WTC11 (cell line): ENCODE measurements around the gene MVB12A. TPM values are rescaled to one million over a fixed set of nuclear protein-coding genes. Genes with fewer than 3 reads are reported as not detected.
A peak's percentile ranks its signal among the peaks of the same experiment; 100 is the strongest.

Experiments used
- ATAC-seq: fragments of 200-7000 bp; cut with Tn5 transposase; 2 replicates; pipeline ENCODE4 v1.10.0; 2021; ENCODE audit warnings: mild to moderate bottlenecking, moderate library complexity
- CTCF ChIA-PET: fragments of 300-600 bp; sonication (Branson Sonifier 250); formaldehyde crosslinking; loops from one replicate; lab custom pipeline; 2021; ENCODE audit warnings: antibody characterized with exemption; lab: Charles Lee
- POLR2A ChIA-PET: fragments of 350-600 bp; sonication (Branson Sonifier 250); formaldehyde crosslinking; loops from one replicate; lab custom pipeline; 2021; ENCODE audit warnings: antibody characterized with exemption; lab: Charles Lee
- DNase-seq: peaks from one replicate; pipeline ENCODE4 v3.0.0; 2021; ENCODE audit warnings: low spot score
- H3K27ac Mint-ChIP-seq: 2 replicates; pipeline ENCODE4 v1.8.0; 2021; ENCODE audit warnings: mixed read lengths
- H3K27me3 Mint-ChIP-seq: 2 replicates; pipeline ENCODE4 v1.8.0; 2021; ENCODE audit warnings: low read depth, mild to moderate bottlenecking, moderate library complexity, mixed read lengths
- H3K36me3 Mint-ChIP-seq: 2 replicates; pipeline ENCODE4 v1.8.0; 2021; ENCODE audit warnings: mixed read lengths
- H3K4me1 Mint-ChIP-seq: 2 replicates; pipeline ENCODE4 v1.8.0; 2022; ENCODE audit warnings: mixed read lengths
- H3K4me3 Mint-ChIP-seq: 2 replicates; pipeline ENCODE4 v1.8.0; 2021; ENCODE audit warnings: mild to moderate bottlenecking, moderate library complexity, mixed read lengths
- H3K9me3 Mint-ChIP-seq: 2 replicates; pipeline ENCODE4 v1.8.0; 2021; ENCODE audit warnings: mixed read lengths
- GABPB1 ChIP-seq: sonication (generic); formaldehyde crosslinking; IDR thresholded peaks from 2 replicates; pipeline ENCODE4 v1.8.1; 2023; ENCODE audit warnings: mild to moderate bottlenecking, missing genetic modification reagents
- MXD4 ChIP-seq: fragments of 250-450 bp; sonication (Bioruptor Pico); IDR thresholded peaks from 2 replicates; pipeline ENCODE4 v1.8.0; 2021; ENCODE audit warnings: mild to moderate bottlenecking, moderate library complexity, borderline replicate concordance
- MYBL2 ChIP-seq: sonication (generic); formaldehyde crosslinking; IDR thresholded peaks from 2 replicates; pipeline ENCODE4 v1.8.1; 2023; ENCODE audit warnings: mild to moderate bottlenecking, moderate library complexity, missing genetic modification reagents
- NFYB ChIP-seq: sonication (generic); formaldehyde crosslinking; conservative IDR thresholded peaks from 2 replicates; pipeline ENCODE4 v1.8.0; 2022; ENCODE audit warnings: low read depth, missing genetic modification reagents
- OVOL2 ChIP-seq: fragments of 250-450 bp; sonication (Bioruptor Pico); IDR thresholded peaks from 2 replicates; pipeline ENCODE4 v1.9.0; 2021; ENCODE audit warnings: mild to moderate bottlenecking, borderline replicate concordance
- PRRX2 ChIP-seq: fragments of 250-450 bp; sonication (Bioruptor Pico); IDR thresholded peaks from 2 replicates; pipeline ENCODE4 v1.8.0; 2021; ENCODE audit warnings: mild to moderate bottlenecking
- RORB ChIP-seq: fragments of 250-450 bp; sonication (Bioruptor Pico); IDR thresholded peaks from 2 replicates; pipeline ENCODE4 v1.9.0; 2021; ENCODE audit warnings: mild to moderate bottlenecking
- TEAD4 ChIP-seq: sonication (generic); formaldehyde crosslinking; IDR thresholded peaks from 2 replicates; pipeline ENCODE4 v1.8.0; 2022; ENCODE audit warnings: mild to moderate bottlenecking, missing genetic modification reagents
- total RNA-seq: library from RNA; stranded (reverse); gene quantifications from 3 replicates; pipeline ENCODE4 v1.2.3, GENCODE V29; 2021
- TF ChIP-seq, protein P1 (sequence below): sonication (generic); formaldehyde crosslinking; IDR thresholded peaks from 2 replicates; pipeline ENCODE4 v1.8.0; 2023; ENCODE audit warnings: missing genetic modification reagents, mild to moderate bottlenecking, borderline replicate concordance
- TF ChIP-seq, protein P2 (sequence below): sonication (generic); formaldehyde crosslinking; IDR thresholded peaks from 2 replicates; pipeline ENCODE4 v1.8.1; 2023; ENCODE audit warnings: mild to moderate bottlenecking, missing genetic modification reagents, moderate library complexity
- TF ChIP-seq, protein P3 (sequence below): fragments of 250-450 bp; sonication (Bioruptor Pico); conservative IDR thresholded peaks from 2 replicates; pipeline ENCODE4 v1.9.0; 2021; ENCODE audit warnings: mild to moderate bottlenecking
- TF ChIP-seq, protein P4 (sequence below): sonication (generic); formaldehyde crosslinking; IDR thresholded peaks from 2 replicates; pipeline ENCODE4 v1.8.1; 2022; ENCODE audit warnings: missing genetic modification reagents, borderline replicate concordance
- TF ChIP-seq, protein P5 (sequence below): sonication (generic); formaldehyde crosslinking; IDR thresholded peaks from 2 replicates; pipeline ENCODE4 v1.8.0; 2022; ENCODE audit warnings: mild to moderate bottlenecking, missing genetic modification reagents
- TF ChIP-seq, protein P6 (sequence below): sonication (generic); formaldehyde crosslinking; IDR thresholded peaks from 2 replicates; pipeline ENCODE4 v1.8.1; 2022; ENCODE audit warnings: low read depth, mild to moderate bottlenecking, moderate library complexity, missing genetic modification reagents, borderline replicate concordance

MVB12A gene
- total RNA-seq, 1 experiment from 2014 or later = 58.7 TPM

DNA sequence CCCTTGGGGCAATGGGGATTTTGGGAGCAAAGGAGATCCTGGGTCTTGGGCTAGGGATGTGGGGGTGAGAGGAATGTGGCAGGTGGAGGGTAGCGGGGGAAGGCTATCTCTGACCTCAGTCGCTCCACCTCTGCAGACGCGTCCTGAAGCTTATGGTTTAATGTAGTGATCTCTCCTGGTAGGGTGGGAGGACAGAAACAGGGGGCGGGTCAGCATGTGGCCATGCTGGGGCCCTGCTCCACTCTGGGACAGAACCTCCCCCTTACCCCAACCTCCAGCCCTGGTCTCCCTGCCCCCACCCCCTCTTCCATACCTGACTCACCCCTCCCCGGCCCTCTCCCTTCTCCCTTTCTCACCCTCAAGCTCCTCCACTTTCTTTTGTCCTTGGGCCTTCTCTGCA is 15.8 kb upstream of the MVB12A start (continued):
- TF ChIP-seq, protein P1, sequence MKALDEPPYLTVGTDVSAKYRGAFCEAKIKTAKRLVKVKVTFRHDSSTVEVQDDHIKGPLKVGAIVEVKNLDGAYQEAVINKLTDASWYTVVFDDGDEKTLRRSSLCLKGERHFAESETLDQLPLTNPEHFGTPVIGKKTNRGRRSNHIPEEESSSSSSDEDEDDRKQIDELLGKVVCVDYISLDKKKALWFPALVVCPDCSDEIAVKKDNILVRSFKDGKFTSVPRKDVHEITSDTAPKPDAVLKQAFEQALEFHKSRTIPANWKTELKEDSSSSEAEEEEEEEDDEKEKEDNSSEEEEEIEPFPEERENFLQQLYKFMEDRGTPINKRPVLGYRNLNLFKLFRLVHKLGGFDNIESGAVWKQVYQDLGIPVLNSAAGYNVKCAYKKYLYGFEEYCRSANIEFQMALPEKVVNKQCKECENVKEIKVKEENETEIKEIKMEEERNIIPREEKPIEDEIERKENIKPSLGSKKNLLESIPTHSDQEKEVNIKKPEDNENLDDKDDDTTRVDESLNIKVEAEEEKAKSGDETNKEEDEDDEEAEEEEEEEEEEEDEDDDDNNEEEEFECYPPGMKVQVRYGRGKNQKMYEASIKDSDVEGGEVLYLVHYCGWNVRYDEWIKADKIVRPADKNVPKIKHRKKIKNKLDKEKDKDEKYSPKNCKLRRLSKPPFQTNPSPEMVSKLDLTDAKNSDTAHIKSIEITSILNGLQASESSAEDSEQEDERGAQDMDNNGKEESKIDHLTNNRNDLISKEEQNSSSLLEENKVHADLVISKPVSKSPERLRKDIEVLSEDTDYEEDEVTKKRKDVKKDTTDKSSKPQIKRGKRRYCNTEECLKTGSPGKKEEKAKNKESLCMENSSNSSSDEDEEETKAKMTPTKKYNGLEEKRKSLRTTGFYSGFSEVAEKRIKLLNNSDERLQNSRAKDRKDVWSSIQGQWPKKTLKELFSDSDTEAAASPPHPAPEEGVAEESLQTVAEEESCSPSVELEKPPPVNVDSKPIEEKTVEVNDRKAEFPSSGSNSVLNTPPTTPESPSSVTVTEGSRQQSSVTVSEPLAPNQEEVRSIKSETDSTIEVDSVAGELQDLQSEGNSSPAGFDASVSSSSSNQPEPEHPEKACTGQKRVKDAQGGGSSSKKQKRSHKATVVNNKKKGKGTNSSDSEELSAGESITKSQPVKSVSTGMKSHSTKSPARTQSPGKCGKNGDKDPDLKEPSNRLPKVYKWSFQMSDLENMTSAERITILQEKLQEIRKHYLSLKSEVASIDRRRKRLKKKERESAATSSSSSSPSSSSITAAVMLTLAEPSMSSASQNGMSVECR (CRISPR knock-in tag) = no peak
- no peak for TF ChIP-seq TEAD4
- TF ChIP-seq, protein P2, sequence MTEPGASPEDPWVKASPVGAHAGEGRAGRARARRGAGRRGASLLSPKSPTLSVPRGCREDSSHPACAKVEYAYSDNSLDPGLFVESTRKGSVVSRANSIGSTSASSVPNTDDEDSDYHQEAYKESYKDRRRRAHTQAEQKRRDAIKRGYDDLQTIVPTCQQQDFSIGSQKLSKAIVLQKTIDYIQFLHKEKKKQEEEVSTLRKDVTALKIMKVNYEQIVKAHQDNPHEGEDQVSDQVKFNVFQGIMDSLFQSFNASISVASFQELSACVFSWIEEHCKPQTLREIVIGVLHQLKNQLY (CRISPR knock-in tag) = no peak
- TF ChIP-seq, protein P3, sequence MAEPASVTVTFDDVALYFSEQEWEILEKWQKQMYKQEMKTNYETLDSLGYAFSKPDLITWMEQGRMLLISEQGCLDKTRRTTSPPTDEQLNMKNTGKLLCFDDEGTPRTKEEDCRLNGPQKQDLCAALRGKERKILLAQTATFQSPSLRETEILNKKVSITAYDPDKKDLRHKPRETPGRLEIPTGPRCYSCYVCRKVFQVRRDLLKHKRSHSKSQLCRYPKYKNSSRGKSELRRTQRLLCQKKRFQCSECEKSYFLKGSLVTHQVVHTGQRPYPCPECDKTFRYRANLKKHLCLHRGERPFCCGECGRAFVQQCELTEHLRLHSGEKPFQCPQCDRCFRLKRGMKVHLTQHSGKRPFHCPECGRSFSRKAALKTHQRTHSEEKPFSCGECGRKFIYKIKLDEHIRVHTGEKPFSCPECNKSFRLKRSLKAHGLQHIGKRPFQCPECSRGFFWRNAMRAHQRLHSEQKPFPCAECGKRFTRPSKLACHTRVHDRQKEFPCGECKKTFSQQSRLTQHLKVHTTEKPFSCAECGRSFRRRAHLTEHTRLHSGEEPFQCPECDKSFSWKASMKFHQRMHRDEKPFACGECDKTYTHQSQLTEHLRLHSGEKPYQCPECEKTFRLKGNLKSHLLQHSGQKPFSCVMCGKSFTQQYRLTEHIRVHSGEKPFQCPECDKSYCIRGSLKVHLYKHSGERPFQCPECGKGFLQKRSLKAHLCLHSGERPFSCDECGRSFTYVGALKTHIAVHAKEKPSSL (CRISPR knock-in tag) = no peak

DNA sequence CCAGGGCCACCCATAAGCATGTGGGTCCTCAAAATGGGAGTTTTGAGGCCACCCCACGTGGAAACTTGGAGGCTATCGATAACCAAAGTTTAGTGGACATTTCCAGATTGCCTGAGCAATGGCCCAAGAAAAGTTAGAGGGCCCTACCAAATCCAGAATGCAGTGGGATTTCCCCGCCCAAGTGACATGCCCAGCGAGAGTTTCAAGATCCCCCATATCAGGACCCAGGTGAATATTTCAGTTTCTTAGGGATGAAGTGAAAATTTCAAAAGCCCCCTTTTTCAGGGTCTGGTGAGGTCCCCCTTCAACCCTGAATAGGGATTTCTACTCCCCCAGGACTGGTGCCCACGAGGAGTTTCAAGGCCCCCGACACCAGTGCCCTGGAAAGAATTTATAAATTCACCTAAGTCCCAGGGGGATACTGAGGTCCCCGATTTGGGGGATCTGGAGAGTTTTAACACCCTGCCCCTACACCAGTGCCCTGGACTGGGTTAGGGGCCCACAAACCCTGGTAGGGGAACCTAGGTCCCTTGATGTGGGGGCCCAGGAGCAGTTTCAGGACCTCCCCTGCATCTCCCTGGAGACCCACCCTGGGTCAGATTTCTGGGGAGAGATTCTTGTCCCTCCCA is 15.1 kb upstream of the MVB12A start:
- Mint-ChIP-seq H3K4me1 (peaks cover 32% of the 10 kb centered on the region), H3K9me3 (no peaks in the 10 kb centered on the region), H3K4me3 (peak overlapping the region; percentile 74), H3K36me3 (0 out of 2 replicates have a peak, but pooled peaks cover 3% of the 10 kb centered on the region)
- ATAC-seq (no peak), DNase-seq (no peak)
- ChIA-PET CTCF (interaction anchor here (0.6 to 1.9 kb wide), 18 partner anchors 7 to 201 kb away, joined by 3 to 13 read pairs (median 6); partner anchors contain the start of gene MVB12A), POLR2A (interaction anchor here (0.5 to 2.2 kb wide), 8 partner anchors 9 to 99 kb away, joined by 3 to 27 read pairs (median 4); partner anchors contain the start of genes DDA1, MRPL34 and MVB12A)
- no peak for TF ChIP-seq MXD4
- TF ChIP-seq, protein P4, sequence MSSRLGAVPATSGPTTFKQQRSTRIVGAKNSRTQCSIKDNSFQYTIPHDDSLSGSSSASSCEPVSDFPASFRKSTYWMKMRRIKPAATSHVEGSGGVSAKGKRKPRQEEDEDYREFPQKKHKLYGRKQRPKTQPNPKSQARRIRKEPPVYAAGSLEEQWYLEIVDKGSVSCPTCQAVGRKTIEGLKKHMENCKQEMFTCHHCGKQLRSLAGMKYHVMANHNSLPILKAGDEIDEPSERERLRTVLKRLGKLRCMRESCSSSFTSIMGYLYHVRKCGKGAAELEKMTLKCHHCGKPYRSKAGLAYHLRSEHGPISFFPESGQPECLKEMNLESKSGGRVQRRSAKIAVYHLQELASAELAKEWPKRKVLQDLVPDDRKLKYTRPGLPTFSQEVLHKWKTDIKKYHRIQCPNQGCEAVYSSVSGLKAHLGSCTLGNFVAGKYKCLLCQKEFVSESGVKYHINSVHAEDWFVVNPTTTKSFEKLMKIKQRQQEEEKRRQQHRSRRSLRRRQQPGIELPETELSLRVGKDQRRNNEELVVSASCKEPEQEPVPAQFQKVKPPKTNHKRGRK (CRISPR knock-in tag) = no peak
- TF ChIP-seq, protein P5, sequence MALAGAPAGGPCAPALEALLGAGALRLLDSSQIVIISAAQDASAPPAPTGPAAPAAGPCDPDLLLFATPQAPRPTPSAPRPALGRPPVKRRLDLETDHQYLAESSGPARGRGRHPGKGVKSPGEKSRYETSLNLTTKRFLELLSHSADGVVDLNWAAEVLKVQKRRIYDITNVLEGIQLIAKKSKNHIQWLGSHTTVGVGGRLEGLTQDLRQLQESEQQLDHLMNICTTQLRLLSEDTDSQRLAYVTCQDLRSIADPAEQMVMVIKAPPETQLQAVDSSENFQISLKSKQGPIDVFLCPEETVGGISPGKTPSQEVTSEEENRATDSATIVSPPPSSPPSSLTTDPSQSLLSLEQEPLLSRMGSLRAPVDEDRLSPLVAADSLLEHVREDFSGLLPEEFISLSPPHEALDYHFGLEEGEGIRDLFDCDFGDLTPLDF (CRISPR knock-in tag) = no peak
- TF ChIP-seq NFYB (CRISPR knock-in tag) = no peak
- TF ChIP-seq, all 79 proteins: peak for 0
- Mint-ChIP-seq H3K27me3 (no peaks in the 10 kb centered on the region), H3K27ac (peak overlapping the region; percentile 29; the same call in 1 of the 2 replicates)

DNA sequence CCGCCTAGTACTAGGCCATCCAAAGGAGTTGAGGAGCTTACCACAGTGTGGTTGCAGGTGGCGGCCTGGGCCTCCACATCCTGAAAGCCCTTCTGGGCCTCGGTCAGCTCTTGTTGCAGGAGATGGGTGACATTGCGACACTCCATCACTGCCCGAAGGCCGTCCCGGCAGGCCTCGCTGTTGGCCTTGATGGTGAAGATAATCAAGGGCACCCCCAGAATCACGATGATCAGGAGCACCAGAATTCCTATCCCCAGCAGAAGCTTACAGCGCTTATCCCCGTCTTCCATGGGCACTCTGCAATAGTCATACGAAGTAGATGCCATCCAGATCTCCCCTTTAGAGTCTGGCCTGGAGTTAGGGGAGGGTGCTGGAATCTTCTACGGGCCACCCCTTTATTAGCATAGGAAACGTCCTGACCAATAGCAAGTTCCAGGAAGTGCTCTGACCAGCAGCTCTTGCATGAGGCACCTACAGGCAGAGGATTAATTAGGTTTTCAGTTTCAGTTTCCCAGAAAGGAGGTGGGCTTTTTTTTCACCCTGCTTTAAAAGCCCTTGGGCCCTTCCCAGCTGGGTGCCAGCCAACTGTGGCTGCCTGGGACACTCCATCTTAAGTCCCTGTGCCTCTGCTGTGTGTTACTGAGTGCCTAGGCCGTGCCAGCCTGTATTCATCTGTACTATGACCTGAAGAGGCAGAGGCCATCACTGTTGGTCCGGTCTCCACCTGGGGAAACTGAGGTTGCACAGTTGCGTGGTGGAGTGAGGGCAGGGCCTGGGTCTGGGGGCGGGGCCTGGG is 14.4 kb upstream of the MVB12A start, which contains the start of gene BST2:
TSS of gene BST2 (minus strand) at position 381 of the 796 bp plus-strand sequence. CDS start at position 326, 55 bp downstream.
- Mint-ChIP-seq H3K4me1 (peaks cover 32% of the 10 kb centered on the region), H3K4me3 (peak within 1 kb of the TSS; percentile 74), H3K27me3 (no peaks in the 10 kb centered on the region), H3K36me3 (0 out of 2 replicates have a peak, but pooled peaks cover 3% of the 10 kb centered on the region), H3K9me3 (no peaks in the 10 kb centered on the region), H3K27ac (peak within 1 kb of the TSS; percentile 87)
- POLR2A ChIA-PET = interaction anchor here (0.9 to 2.2 kb wide), 3 partner anchors 11 to 100 kb away, joined by 3 to 11 read pairs (median 5); partner anchors contain the start of genes MRPL34 and MVB12A
- no peak for DNase-seq
- CTCF ChIA-PET = interaction anchor here (0.6 to 1.4 kb wide), 9 partner anchors 10 to 157 kb away, joined by 3 to 6 read pairs (median 3); partner anchors contain the start of gene MVB12A
- peak; percentile 44 for ATAC-seq
- TF ChIP-seq RORB (CRISPR knock-in tag) = no peak
- TF ChIP-seq, protein P3 (CRISPR knock-in tag) = no peak
- TF ChIP-seq, protein P6, sequence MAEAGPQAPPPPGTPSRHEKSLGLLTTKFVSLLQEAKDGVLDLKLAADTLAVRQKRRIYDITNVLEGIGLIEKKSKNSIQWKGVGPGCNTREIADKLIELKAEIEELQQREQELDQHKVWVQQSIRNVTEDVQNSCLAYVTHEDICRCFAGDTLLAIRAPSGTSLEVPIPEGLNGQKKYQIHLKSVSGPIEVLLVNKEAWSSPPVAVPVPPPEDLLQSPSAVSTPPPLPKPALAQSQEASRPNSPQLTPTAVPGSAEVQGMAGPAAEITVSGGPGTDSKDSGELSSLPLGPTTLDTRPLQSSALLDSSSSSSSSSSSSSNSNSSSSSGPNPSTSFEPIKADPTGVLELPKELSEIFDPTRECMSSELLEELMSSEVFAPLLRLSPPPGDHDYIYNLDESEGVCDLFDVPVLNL (CRISPR knock-in tag) = no peak
- TF ChIP-seq GABPB1 (CRISPR knock-in tag) = peak; percentile 60
- no peak for TF ChIP-seq PRRX2 (CRISPR knock-in tag)
- TF ChIP-seq MYBL2 = no peak
- no peak for TF ChIP-seq OVOL2 (CRISPR knock-in tag)
